ENCODE data around the gene MAML3. TPM values are rescaled to one million over a fixed set of nuclear protein-coding genes. Genes with fewer than 3 reads are reported as not detected.

Gene MAML3
- total and polyA plus RNA-seq, 2 experiments from 2014 or later = 1.7 to 6.5 TPM

DNA sequence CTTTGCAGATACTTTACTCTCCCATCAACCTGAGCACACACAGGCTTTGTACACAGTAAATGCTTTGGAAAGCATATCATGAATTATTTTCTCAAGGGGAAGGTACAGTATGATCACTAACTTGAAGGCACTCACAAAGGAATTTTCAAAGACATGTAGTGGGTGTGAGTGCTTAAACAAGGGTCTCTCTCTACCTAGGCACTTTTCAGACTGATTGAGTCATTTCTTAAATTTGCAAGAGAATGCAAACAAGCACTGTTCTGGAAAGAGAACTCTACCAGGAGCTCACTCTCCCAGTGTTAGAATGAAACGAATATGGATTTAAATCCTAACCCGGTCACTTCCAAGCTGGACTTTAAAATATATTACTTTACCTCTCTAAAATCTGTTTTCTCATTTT, 85.7 kb downstream of the MAML3 start (continued):
- TF ChIP-seq, protein P1, sequence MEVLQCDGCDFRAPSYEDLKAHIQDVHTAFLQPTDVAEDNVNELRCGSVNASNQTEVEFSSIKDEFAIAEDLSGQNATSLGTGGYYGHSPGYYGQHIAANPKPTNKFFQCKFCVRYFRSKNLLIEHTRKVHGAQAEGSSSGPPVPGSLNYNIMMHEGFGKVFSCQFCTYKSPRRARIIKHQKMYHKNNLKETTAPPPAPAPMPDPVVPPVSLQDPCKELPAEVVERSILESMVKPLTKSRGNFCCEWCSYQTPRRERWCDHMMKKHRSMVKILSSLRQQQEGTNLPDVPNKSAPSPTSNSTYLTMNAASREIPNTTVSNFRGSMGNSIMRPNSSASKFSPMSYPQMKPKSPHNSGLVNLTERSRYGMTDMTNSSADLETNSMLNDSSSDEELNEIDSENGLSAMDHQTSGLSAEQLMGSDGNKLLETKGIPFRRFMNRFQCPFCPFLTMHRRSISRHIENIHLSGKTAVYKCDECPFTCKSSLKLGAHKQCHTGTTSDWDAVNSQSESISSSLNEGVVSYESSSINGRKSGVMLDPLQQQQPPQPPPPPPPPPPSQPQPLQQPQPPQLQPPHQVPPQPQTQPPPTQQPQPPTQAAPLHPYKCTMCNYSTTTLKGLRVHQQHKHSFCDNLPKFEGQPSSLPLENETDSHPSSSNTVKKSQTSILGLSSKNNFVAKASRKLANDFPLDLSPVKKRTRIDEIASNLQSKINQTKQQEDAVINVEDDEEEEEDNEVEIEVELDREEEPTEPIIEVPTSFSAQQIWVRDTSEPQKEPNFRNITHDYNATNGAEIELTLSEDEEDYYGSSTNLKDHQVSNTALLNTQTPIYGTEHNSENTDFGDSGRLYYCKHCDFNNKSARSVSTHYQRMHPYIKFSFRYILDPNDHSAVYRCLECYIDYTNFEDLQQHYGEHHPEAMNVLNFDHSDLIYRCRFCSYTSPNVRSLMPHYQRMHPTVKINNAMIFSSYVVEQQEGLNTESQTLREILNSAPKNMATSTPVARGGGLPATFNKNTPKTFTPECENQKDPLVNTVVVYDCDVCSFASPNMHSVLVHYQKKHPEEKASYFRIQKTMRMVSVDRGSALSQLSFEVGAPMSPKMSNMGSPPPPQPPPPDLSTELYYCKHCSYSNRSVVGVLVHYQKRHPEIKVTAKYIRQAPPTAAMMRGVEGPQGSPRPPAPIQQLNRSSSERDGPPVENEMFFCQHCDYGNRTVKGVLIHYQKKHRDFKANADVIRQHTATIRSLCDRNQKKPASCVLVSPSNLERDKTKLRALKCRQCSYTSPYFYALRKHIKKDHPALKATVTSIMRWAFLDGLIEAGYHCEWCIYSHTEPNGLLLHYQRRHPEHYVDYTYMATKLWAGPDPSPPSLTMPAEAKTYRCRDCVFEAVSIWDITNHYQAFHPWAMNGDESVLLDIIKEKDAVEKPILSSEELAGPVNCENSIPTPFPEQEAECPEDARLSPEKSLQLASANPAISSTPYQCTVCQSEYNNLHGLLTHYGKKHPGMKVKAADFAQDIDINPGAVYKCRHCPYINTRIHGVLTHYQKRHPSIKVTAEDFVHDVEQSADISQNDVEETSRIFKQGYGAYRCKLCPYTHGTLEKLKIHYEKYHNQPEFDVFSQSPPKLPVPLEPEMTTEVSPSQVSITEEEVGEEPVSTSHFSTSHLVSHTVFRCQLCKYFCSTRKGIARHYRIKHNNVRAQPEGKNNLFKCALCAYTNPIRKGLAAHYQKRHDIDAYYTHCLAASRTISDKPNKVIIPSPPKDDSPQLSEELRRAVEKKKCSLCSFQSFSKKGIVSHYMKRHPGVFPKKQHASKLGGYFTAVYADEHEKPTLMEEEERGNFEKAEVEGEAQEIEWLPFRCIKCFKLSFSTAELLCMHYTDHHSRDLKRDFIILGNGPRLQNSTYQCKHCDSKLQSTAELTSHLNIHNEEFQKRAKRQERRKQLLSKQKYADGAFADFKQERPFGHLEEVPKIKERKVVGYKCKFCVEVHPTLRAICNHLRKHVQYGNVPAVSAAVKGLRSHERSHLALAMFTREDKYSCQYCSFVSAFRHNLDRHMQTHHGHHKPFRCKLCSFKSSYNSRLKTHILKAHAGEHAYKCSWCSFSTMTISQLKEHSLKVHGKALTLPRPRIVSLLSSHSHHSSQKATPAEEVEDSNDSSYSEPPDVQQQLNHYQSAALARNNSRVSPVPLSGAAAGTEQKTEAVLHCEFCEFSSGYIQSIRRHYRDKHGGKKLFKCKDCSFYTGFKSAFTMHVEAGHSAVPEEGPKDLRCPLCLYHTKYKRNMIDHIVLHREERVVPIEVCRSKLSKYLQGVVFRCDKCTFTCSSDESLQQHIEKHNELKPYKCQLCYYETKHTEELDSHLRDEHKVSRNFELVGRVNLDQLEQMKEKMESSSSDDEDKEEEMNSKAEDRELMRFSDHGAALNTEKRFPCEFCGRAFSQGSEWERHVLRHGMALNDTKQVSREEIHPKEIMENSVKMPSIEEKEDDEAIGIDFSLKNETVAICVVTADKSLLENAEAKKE (CRISPR knock-in tag; IDR thresholded peaks at IDR 0.05) = no peak
- no peak for TF ChIP-seq POLR2AphosphoS5 (IDR thresholded peaks at IDR 0.05; ENCODE audit: low read depth)
- no peak for TF ChIP-seq ZNF114 (CRISPR knock-in tag; IDR thresholded peaks at IDR 0.05)
- TF ChIP-seq, protein P2, sequence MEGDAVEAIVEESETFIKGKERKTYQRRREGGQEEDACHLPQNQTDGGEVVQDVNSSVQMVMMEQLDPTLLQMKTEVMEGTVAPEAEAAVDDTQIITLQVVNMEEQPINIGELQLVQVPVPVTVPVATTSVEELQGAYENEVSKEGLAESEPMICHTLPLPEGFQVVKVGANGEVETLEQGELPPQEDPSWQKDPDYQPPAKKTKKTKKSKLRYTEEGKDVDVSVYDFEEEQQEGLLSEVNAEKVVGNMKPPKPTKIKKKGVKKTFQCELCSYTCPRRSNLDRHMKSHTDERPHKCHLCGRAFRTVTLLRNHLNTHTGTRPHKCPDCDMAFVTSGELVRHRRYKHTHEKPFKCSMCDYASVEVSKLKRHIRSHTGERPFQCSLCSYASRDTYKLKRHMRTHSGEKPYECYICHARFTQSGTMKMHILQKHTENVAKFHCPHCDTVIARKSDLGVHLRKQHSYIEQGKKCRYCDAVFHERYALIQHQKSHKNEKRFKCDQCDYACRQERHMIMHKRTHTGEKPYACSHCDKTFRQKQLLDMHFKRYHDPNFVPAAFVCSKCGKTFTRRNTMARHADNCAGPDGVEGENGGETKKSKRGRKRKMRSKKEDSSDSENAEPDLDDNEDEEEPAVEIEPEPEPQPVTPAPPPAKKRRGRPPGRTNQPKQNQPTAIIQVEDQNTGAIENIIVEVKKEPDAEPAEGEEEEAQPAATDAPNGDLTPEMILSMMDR (conservative IDR thresholded peaks at IDR 0.05; ENCODE audit: low read depth in 2 of 2) = no peak
- TF ChIP-seq CREB1 (CRISPR knock-in tag; IDR thresholded peaks at IDR 0.05; ENCODE audit: low read depth) = no peak
- no peak for TF ChIP-seq STAT1 (IDR thresholded peaks at IDR 0.05; ENCODE audit: unreplicated experiment)
- no peak for TF ChIP-seq NANOG (IDR thresholded peaks at IDR 0.05; ENCODE audit: borderline replicate concordance)
- no peak for TF ChIP-seq JUNB (IDR thresholded peaks at IDR 0.05; ENCODE audit: unreplicated experiment)
- TF ChIP-seq, protein P3, sequence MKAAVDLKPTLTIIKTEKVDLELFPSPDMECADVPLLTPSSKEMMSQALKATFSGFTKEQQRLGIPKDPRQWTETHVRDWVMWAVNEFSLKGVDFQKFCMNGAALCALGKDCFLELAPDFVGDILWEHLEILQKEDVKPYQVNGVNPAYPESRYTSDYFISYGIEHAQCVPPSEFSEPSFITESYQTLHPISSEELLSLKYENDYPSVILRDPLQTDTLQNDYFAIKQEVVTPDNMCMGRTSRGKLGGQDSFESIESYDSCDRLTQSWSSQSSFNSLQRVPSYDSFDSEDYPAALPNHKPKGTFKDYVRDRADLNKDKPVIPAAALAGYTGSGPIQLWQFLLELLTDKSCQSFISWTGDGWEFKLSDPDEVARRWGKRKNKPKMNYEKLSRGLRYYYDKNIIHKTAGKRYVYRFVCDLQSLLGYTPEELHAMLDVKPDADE (IDR thresholded peaks at IDR 0.05) = no peak
- TF ChIP-seq, protein P4, sequence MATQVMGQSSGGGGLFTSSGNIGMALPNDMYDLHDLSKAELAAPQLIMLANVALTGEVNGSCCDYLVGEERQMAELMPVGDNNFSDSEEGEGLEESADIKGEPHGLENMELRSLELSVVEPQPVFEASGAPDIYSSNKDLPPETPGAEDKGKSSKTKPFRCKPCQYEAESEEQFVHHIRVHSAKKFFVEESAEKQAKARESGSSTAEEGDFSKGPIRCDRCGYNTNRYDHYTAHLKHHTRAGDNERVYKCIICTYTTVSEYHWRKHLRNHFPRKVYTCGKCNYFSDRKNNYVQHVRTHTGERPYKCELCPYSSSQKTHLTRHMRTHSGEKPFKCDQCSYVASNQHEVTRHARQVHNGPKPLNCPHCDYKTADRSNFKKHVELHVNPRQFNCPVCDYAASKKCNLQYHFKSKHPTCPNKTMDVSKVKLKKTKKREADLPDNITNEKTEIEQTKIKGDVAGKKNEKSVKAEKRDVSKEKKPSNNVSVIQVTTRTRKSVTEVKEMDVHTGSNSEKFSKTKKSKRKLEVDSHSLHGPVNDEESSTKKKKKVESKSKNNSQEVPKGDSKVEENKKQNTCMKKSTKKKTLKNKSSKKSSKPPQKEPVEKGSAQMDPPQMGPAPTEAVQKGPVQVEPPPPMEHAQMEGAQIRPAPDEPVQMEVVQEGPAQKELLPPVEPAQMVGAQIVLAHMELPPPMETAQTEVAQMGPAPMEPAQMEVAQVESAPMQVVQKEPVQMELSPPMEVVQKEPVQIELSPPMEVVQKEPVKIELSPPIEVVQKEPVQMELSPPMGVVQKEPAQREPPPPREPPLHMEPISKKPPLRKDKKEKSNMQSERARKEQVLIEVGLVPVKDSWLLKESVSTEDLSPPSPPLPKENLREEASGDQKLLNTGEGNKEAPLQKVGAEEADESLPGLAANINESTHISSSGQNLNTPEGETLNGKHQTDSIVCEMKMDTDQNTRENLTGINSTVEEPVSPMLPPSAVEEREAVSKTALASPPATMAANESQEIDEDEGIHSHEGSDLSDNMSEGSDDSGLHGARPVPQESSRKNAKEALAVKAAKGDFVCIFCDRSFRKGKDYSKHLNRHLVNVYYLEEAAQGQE (IDR thresholded peaks at IDR 0.05; ENCODE audit: unreplicated experiment) = no peak
- TF ChIP-seq EZH2phosphoT487 (IDR thresholded peaks at IDR 0.05; ENCODE audit: unreplicated experiment) = no peak
- TF ChIP-seq ZNF331 (CRISPR knock-in tag; IDR thresholded peaks at IDR 0.05; ENCODE audit: low read depth) = no peak
